HL-60/S4 treated with phorbol 12-myristate 13-acetate at 8.2 ng/mL for 4 days and 3 days (cell line): ENCODE data around the gene FCMR.

Experiments used
- in situ Hi-C: fragments of 300-500 bp; cut with MboI; formaldehyde crosslinking; loops from 2 replicates; pipeline ENCODE4 v1.15.0; 2022; ENCODE audit warnings: low sequenced_read_pairs

The FCMR gene

DNA sequence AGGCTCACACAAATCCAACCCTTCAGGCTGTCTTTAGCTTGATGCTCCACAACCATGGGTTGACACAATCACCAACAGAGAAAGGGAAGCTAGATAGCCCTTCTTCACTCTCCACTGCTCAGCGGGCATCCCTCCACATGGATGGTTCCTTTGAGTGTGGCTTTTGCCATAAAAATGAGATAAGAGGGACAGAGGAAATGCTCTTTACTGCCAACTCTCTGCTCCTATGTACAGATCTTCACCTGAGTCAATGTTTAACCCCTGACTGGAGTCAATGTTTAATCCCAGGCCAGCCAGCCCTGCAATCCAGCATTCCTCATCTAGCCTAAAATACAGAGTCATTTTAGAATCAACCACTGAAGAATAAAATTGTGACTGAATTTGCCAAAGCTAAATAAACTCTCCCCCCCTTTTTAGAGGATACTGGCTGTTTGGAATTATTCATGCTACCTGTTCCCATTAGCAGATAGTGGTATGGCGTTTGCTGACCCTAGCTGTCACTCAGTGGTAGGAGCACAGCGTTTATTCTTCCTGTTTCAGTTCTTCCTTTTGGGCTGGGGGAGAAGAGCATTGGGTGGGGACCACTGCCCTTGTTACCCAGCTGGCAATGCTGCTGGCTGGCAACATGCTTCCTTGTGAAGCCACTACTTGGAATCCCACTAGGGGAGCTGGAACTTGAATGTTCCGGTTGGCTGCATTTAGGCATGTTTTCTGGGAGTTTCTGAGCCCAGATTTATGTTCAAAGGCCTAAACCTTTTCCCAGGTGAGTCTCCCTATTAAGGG, 29.8 kb upstream of the FCMR start:
- in situ Hi-C loops, result no loop called here

DNA sequence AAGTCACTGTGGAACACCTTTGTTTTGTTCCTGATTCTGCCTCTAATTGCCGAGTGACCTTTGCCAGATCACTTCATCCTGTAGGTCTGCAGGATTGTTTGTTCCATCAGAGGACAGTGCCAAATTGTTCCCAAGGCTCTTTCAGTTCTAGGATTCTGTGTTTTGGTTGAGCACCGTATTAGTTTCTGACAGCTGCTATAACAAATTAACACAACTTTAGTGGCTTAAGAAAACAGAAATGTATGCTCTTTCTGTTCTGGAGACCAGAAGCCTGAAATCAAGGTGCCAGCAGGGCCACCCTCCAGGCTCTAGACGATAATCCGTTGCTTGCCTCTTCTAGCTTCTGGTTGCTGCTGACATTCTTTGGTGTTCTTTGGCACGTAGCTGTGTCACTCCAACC, 27.9 kb upstream of the FCMR start:
- in situ Hi-C loops, result no loop called here

DNA sequence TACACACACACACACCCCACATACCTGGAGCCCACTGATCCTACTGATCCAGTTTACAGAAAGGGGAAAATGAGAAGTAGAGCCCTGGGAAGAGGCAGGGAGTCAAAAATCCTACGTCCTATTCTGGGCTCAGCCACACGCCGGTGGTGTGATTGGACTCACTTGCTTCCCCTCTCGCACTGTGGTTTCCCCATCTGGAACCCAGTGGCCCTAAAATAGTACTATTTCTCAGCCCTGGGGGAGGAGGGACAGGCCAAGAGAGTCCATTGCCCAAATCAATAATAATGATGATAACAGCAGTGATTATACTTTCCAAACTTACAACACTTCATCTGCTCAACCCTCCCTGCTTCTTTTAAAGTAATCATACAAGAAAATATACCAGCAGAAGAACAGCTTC, 27.5 kb upstream of the FCMR start:
- in situ Hi-C loops, result no loop called here

DNA sequence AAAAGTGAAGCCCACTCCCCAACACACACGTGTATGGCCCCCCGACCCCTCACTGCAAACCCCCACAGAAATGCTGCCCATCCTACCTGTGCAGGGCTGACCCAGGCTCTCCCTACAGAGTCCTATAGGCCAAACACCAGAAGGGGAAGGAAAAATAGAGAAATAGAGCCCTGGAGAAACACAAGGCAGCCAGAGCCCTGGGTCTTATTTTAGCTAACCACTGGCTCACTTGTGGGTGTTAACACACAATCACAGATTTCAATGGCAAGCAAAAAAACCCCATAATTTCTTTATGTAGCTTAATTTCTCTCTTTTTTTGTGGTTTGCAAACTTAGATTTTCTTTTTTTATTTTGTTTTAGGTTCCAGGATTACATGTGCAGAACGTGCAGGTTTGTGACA, 25.5 kb upstream of the FCMR start:
- in situ Hi-C loops, result no loop called here

DNA sequence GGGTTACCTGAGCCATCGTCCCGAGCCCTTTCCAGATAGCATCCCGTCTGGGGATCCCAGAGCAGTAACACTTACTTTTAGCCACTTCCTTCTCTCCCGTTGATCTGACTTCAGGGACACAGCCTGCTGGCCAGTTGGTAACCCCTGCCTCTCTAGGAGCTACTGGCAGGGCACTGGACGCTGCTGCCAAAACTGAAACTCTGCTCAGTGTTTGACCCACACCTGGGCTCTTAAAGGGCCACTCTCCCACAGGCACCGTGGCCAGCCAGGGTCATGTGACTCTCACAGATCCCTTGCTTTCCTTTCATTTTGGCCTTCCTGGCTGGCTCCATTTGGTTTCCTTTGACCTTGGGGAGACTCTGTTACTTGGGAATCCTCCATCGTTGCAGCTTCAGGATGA, 24.5 kb upstream of the FCMR start, which contains the start of gene PIGR:
Gene PIGR, minus strand, starts transcription at position 206 of the 400 bp plus-strand sequence. CDS start 5,935 bp downstream, outside the sequence.
- in situ Hi-C loops, result no loop called here

DNA sequence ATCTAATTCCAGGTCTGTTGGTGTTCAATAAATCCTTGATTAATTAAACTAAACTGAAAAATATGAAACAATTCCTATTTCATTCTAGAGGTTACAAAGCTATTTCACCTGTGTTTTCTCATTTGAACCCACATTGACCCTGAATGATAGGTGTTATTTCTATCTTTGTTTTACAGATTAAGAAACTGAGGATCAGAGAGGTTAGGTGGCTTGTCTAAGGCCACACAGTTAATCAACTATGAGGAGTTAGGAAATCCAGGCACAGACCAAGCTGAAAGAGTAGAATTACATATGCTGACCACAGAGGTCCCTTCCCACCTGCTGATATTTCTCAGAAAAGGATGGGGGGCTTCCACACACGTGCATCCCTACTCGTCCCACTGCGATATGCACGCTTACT, 24.0 kb upstream of the FCMR start:
- in situ Hi-C loops, result no loop called here

DNA sequence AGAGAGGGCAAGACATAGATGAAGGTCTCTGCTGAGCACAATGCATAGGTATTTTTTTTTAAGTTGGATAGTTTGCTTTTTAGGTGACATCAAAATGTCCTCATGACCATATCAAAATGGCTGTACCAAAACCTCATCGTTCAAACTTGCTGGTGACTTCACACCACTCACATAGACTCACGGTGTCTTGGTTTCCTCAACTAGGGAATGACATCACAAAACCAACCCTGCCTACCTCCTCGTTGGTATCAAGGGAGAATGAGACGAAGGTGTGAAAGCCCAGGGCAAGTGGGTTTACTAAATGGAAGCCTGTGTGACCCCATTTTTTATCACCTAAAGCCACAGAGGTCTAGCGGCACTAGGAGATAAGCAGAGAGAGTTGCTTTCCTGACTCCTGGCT, 23.0 kb upstream of the FCMR start:
- in situ Hi-C loops, result no loop called here

DNA sequence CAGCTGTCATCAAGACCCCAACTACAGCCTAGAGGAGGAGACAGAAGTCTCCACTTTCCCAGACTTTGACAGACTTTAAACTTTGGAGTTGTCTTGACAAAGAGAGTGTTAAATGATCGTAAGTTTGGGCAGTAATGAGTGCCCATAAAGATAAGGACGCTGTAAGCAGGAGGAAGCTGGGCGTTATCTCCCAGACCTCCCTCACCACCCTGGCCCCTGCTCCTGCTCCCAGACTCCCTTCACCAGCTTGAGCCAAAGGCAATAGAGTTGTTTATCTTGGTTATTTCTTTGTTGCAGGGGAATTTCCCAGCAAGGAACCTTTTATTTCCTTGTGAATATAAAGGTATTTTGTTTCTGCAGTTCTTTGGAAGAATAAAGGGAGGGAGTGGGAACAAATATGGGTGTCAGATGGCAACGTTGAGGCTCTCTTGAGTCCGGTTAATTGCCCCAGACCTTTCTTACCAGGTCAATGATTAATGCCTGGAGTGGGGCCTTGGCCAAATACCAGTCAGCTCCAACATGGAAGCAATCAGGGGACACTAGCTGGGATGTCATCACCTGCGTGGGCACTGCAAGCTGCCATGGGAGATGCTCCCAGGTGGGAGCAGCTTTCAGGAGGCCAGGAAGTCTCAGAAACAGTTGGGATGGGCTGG, 20.2 kb upstream of the FCMR start:
- in situ Hi-C loops, result no loop called here

DNA sequence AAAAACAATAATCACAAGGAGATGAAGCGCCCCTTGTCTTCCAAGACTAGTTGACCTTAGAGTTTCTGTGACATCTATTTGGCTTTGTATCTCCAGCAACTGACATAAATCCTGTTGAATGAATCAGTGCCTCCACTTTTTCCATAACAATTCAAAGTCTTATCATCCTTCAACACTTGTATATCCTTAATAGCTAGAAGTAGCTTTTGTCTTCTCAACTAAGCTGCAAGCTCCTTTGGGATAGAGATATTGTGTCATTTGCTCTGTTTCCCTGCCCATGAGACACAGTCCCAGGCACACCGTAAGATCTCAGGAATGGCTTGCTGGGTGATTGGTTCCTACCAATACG, 18.8 kb upstream of the FCMR start:
- in situ Hi-C loops, result no loop called here

DNA sequence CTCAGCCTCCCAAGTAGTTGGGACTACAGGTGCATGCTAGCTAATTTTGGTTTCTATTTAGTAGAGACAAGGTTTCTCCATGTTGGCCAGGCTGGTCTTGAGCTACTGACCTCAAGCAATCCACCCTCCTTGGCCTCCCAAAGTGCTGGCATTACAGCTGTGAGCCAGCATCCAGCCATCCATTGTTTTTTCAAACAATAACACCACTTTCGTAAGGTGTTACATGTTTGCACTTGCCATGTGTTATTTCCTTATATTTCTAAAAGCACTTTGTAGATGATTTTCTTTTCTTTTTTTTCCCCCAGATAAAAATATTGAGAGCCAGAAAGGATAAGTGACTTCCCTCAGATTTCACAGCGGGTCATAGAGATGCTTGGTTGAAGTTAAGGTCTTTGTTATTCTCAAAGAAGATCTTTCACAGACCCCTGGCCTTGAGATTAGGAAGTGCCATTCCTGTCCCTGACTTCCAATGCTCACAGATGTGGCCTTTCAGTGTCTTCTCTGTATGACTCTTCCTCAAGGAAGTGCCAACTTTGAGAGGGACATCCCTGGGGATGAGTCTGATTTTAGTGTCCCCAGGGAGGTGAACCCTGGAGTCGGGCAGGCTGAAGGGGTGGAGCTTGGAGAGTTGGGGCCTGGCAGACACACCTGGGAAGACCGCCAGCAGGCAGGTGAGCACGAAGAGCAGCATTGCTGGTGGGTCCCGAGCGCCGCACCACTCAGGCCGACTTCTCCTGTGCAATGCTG, 18.3 kb upstream of the FCMR start:
- in situ Hi-C loops, result no loop called here

DNA sequence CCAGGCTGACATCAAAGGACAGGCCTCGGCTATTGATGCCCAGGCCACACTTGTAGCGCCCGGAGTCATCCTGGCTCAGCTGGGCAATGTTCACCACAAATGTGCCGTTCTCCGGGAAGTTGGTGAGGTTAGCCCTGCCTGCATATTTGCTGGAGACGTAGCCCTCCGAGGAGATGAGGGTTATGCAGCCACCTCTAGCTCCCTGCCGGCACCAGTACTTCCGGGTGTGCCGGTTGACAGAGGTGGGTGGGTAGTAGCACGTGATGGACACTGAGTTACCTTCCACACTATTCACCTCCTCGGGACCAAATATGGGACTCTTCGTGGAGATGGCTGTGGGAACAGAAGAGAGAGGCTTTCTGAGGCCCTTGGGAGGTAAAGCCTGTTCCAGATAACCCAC, 17.4 kb upstream of the FCMR start:
- in situ Hi-C loops, result no loop called here

DNA sequence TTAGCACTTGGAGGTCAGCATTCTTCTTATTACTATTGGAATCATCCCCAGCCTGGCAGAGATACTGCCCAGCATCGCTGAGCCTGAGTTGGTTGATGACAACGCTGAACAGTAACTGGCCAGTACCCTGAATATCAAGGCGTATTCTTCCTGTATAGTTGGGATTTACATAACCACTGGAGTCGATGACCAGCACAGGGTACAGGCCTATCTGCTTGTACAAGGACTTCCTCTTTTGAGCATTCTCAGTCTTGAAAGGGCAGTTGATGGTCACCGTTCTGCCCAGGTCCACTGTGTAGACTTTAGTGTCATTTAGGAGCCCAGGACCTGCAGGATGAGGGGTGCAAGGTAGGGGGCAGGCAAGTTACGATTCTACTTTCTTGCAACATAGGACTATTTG, 15.7 kb upstream of the FCMR start:
- in situ Hi-C loops, result no loop called here

DNA sequence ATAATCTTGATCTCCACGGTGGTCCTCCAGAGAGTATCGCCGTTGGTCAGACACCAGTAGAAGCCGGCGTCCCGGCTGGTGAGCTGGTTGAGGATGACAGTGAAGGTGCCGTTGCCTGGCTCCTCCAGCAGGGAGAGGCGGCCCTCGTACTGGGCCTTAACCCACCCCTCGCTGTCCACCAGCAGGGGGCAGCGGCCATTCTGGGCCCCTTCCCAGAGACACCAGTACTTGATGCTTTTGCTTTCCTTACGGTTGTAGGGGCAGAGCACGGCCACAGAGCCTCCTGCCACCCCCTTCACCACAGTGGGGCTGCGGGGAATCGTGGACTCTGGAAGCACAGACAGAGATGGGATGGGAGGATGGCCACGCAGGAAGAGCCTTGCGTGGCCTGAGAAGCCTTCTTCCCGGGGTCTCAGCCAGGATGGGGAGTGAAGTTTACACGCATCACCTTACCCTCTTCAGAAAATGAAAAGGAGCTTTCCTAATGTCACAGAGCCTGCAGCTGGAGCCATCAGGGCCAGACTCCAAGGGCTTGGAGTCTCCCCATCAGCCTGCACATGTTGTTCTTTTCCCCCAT, 13.8 kb upstream of the FCMR start:
- in situ Hi-C loops, result no loop called here

DNA sequence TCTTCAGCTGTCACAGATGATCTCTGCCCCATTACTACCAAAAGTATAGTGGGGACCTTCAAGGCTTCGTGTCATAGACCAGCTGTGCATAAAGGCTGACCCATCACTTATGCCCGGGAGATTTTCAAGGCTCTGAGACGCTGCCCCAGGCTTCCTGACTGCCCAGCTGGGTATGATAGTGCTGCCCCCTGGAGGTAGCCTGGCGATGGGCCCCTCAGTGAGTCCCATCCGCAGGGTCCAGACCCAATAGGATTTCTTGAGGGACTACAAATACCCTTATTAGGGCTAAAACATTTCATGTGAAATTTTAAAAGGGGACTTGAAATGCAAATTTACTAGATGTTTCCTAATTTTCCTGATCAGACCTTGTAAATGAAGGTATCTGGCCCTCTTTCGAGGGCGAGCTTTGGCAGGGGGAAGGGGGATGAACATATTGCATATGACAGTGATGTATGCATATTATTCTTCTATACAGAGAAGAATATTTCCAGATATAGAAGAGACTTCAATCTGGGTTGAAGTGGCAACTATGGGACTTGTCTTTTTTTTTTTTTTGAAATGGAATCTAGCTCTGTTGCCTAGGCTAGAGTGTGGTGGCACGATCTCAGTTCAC, 11.7 kb upstream of the FCMR start:
- in situ Hi-C loops, result no loop called here

DNA sequence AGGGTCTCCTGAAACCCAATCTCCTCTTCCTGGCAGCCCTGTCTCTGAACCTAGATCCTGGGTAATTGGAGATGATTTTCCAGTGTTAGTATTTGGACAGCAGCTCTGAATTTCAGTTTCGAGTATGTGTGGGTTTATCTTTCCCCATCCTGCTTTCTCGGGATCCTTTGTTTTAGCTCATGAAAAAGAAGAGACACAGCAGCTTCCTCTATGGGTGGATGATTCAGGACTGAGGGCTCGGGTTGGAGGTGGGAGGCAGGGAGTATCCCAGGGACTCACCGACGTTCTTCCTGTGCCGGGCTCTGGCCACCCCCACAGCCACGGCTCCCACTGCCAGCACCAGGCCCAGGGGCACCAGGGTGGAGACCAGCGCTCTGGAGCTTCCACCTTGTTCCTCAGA, 10.4 kb upstream of the FCMR start:
- in situ Hi-C loops, result no loop called here

DNA sequence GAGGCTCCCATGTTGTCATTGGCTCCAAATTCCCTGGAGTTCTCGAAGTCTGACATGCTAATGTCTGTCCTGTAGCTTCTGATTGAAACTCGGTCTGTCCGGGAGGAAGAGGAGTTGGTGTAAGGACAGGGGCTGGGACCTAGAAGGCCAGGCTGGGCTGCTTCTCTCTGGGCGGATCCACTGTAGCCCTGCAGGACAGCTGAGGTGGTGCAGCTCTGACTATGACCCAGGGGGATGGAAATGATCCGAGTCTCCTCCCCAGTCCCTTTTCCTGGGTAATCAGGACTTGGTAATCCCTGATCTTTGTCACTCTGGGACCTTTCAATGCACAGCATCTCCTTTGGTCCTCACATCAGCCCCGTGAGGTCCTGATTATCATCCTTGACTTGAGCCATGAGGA, 10.0 kb upstream of the FCMR start:
- in situ Hi-C loops, result no loop called here

DNA sequence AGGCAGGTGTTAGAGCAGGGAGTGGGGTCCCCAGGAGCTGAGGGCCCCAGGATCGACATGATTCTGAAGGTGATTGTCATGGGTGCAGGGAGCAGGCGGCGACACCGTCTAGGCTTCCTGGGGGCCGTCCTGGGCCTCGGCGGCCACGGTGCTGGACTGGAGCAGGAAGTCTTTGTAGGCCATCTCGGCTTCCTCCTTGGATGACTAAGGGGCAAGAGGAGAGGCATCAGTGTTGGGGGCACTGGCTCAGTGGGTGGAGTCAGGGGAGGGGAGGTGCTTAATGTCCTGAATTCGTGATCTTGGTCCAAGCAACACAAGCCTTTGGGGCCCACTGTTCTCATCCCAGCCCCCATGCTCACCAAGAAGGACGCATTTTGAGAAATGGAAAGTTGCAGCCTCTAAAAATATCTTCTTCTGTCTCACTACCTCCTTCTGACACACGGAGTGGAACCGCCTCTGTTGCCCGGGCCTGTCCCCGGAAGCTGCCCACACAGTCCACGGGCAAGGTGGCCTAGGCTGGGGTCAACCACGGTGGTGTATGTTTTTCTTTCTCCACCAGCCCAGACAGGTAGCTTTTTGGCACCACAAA, 8.6 kb upstream of the FCMR start:
- in situ Hi-C loops, result no loop called here

DNA sequence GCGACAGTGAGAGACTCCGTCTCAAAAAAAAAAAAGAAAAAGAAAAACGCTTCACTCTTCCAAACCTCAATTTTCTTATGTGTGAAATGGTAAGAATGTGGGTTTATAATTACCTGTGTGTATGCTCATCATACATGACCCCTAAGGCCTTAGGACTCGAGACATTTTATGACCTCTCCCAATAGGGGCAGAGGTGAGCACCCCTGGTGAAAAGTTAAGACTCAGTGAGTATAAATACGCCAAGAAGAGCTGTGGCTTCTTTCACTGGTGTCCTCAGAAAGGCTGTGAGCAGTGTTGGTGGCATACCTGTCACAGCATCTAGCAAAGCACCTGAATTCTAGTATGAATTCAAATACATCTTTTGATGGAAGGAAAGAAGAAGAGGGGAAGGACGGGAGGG, 7.8 kb upstream of the FCMR start:
- in situ Hi-C loops, result no loop called here

DNA sequence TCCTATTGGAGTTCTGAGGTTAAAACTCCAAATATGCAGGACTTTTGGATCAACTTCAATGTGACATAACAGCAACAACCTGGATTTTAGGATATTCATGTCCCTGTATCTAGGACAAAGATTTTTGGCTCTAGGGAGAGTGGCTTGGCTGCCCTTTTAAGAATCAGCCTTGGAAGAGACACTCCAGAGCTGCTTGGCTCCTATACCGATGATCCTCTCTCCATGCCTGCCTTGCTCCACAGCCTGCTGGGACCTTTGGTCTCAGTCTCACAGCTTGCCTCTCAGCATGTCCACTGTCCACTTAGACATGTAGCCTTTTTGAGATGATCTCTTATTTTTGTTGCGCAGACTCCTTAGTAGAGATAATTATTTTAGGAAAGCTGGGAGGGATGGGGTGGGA, 4.5 kb upstream of the FCMR start:
- in situ Hi-C loops, result no loop called here

DNA sequence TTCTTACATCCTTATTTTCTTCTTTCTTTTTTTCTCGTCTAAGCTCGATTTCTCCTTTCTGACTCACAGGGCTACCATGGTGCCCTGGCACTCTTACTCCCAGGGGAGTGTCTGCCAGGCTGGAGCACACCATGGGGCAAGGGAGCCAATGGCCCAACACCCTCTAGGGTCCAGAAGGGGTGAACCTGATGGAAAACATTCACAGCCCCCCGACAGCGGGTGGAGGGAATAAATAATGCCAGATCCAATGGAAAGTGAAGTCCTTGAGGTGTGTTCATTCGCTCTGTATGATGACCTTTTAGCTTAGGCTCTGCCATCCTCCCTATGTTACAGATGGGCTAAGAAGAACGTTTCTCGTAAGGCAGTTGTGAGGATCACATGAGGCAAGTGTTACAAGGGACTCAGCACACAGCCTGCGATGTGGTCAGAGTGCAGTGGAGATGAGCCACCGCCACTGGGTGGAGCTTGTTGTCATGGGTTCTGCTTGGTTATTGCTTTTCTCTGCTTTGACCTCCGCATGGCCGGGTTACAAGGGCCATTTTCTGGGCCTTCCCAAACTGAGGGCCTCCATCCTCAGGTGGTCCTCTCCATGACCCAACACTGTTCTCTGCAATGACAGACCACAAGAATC, 3.5 kb upstream of the FCMR start:
- in situ Hi-C loops, result no loop called here
